HG02623 (cell line): ENCODE measurements around the gene CERT1.
"Not testable (repeated sequence)": the region's sequence is repeated elsewhere in the genome, so short reads cannot be mapped to it uniquely, and the experiment has no call there.

Experiments
- ATAC-seq: cut with Tn5 transposase; IDR thresholded peaks from one replicate; pipeline ENCODE4 v1.9.1; 2021; ENCODE audit warnings: moderate library complexity; ENCODE audit not compliant: unreplicated experiment

Gene CERT1

DNA sequence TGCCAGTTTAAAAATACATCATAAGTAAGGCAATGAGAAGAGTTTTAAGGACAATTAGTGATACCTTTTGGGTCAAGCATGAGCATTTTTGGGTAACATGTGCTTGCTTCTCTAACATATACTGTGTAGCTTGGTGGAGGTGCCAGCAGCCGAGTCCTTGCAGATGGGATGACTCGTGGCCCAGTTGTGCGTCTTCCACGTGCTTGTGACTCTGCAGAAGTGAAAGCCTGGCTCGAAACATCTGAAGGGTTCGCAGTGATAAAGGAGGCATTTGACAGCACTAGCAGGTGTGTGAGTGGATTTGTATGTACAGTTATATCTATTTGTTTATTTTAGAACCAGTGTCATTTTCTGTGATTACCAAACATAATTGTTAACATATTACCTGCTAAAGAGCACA lies 156.2 kb downstream of the CERT1 start:
- no peak for ATAC-seq

GRCh38 chr5:75351139-75351926 lies 160.1 kb downstream of the CERT1 start:
- ATAC-seq: no peak

- ATAC-seq: no peak
Observed at GRCh38 chr5:75349663-75350062, 161.8 kb downstream of the CERT1 start.

GRCh38 chr5:75348241-75348640 lies 163.2 kb downstream of the CERT1 start:
- ATAC-seq: no peak

DNA sequence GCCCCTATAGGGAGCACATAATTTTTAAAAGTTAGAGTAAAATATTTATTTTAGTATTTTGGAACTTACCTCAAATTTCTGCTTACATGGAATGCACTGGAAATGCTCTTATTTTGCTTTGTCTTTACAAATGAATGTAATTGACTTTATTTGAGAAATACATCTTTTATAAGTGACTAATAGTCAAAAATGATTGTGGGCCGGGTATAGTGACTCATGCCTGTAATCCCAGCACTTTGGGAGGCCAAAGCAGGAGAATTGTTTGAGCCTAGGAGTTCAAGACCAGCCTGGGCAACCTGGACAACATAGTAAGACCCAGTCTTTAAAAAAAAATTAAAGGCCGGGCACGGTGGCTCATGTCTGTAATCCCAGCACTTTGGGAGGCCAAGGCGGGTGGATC lies 168.6 kb downstream of the CERT1 start:
- ATAC-seq: no peak

GRCh38 chr5:75341934-75342333 lies 169.5 kb downstream of the CERT1 start:
- ATAC-seq: no peak

DNA sequence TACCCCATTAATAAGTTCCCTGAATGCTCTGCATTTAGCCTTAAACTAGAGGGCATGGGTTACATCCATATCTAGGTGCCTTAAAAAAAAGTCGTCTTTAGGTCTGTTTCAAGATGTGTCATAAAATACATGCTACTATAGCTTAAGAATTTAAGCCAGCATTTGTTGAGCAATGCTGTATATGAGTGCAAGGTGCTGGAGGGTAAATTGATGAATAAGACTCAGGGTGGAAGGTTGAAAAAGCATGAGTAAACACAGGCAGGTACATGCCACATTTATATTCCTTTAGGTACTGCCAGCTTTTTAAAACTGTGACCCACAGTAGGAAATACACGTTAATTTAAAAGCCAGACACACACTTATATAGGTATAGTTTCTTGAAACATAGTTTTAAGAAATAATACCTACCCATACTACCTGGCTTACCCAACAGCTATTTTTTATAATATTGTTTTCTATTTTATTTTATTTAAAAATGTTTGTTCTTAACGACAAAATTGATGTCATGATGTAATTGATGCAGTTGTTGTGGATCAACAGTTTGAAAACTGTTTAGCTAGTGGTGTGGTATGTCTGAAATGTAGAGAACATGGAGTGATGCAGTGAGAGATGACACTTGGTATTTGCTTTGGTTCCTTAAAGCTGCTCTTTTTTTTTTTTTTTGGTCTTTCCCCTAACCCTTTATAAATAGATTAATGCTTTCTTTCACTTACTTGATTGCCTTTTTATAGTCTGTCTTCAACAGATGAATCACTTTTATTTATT lies 170.5 kb downstream of the CERT1 start:
- ATAC-seq: no peak

GRCh38 chr5:75338408-75338807 lies 173.0 kb downstream of the CERT1 start:
- no peak for ATAC-seq

DNA sequence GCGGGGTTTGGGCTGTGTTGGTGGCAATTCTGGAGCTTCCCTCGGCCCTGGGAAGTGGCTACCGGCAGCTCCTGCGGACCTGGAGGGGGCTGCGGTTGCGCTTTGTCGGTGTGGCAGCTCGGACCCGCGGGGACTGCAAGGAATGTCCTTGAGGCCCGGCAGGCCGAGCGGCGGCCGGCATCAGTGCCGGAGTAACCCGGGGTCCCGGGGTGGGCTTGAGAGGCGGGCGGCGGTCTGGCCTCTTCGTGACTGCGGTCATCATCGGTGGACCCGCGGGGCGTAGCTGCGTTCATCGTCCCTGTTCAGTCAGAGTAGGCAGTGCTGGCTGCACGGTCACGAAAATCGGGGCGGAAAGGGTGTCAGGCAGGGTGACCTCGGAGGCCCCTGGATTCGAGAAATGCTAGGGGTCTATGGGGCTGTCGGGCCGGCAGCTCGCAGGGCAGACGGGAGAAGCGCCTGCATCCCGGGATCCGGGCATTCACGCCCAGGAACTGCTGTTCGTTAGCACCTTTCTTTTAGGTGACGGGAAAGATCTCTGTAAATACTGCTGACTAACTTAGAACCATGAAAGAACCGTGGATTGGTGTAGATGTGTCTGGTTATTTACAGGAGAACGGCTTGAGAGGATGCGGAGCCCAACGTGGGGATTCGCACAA lies 173.9 kb downstream of the CERT1 start:
- no peak for ATAC-seq

DNA sequence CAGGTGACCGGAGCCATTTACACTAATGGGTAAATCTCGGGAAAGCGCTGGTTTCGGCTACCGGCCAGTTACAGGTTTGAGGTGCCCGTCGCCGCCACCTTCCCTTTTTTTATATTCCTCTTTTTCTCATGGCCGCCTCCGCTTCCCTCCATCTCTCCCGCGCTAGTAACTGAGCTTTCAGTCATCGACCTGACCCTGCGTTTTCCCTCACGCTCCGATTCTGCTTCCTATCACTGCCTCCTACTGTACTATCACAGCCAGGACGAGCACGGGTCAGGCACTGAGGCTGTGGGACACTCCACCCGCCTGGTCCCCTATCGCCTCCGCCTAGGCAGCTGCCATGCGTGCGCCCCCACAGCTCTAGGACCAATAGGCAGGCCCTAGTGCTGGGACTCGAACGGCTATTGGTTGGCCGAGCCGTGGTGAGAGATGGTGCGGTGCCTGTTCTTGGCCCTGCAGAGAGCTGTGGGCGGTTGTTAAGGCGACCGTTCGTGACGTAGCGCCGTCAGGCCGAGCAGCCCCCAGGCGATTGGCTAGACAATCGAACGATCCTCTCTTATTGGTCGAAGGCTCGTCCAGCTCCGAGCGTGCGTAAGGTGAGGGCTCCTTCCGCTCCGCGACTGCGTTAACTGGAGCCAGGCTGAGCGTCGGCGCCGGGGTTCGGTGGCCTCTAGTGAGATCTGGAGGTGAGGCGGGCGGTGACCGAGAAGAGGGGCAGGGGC lies 174.7 kb downstream of the CERT1 start, which contains the start of gene HMGCR:
Gene HMGCR, plus strand, starts transcription at position 606 of the 722 bp plus-strand sequence. CDS start 5,386 bp downstream, outside the sequence.
- ATAC-seq: peak; percentile 98

GRCh38 chr5:75335952-75336614 lies 175.3 kb downstream of the CERT1 start:
- no peak for ATAC-seq

DNA sequence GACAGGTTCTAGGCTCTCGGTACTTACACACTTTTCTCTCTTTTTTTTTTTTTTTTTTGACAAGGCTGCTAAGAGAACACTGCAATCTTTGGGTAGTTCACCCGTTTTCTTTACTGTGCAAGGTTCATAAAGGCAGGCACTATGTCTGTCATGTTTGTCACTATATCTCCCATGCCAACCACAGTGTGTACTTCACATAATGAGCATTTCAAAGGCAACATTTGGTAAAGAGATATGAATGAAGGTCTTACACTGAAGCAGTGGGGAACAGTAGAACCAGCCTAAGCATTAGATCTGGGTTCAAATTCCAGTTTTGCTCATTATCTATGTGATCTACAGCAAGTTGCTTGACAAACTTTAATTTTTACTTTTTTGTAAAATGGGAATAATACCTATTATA lies 175.9 kb downstream of the CERT1 start:
- no peak for ATAC-seq

GRCh38 chr5:75334413-75334812 lies 177.0 kb downstream of the CERT1 start:
- not testable (repeated sequence) for ATAC-seq

- not testable (repeated sequence) for ATAC-seq
Observed at GRCh38 chr5:75333759-75334158, 177.7 kb downstream of the CERT1 start.

GRCh38 chr5:75331095-75332090 lies 180.0 kb downstream of the CERT1 start:
- no peak for ATAC-seq

GRCh38 chr5:75330404-75330803 lies 181.0 kb downstream of the CERT1 start:
- no peak for ATAC-seq
